ENCODE measurements around the gene RSRP1.

The RSRP1 gene

DNA sequence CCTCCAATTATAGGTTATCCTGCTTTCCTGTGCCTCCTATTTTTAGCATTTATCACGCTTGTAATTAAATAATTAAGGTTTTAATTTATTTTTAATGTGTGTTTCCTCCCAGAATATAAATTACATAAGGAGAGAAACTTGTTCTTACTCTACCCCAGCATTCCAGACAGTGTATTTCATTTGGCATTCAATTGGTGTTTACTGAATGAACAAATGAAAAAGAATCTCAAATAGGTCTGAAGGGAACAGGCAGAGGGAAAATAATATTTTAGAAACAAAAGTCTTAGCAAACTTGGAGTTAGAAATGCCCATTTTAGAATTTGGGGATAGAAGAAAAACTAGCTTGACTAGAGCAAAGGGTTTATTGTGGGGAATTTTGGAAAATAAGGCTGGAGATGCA lies 9.9 kb upstream of the RSRP1 start:
- Histone ChIP-seq H3F3A (ENCODE audit: insufficient read depth) (no peaks in the 10 kb centered on the region), H3K9me2 (replicated peaks; ENCODE audit: insufficient read depth, low read length) (no peaks in the 10 kb centered on the region), H3K27ac (ENCODE audit: low read depth, low read length) (no peak overlapping the region), H4K20me1 (ENCODE audit: low read depth, low read length) (peaks cover 5% of the 10 kb centered on the region; the same call in 1 of the 2 replicates), H3K36me3 (ENCODE audit: low read length) (no peaks in the 10 kb centered on the region), H3K4me2 (ENCODE audit: low read depth, low read length, poor library complexity, severe bottlenecking) (no peak overlapping the region), H3K4me3 (ENCODE audit: insufficient read depth, low read length, poor library complexity, severe bottlenecking) (no peak overlapping the region), H2AFZ (ENCODE audit: low read depth, low read length, severe bottlenecking) (no peak overlapping the region), H3K9ac (ENCODE audit: low read length) (no peak overlapping the region), H3K9me3 (ENCODE audit: insufficient read depth, low read length) (no peaks in the 10 kb centered on the region), H3K27me3 (ENCODE audit: low read length) (no peaks in the 10 kb centered on the region), H3K79me2 (ENCODE audit: insufficient read depth, low read length) (no peaks in the 10 kb centered on the region)
- TF ChIP-seq EZH2phosphoT487 (conservative IDR thresholded peaks at IDR 0.05; ENCODE audit: low read length), result no peak
- TF ChIP-seq, protein P1, sequence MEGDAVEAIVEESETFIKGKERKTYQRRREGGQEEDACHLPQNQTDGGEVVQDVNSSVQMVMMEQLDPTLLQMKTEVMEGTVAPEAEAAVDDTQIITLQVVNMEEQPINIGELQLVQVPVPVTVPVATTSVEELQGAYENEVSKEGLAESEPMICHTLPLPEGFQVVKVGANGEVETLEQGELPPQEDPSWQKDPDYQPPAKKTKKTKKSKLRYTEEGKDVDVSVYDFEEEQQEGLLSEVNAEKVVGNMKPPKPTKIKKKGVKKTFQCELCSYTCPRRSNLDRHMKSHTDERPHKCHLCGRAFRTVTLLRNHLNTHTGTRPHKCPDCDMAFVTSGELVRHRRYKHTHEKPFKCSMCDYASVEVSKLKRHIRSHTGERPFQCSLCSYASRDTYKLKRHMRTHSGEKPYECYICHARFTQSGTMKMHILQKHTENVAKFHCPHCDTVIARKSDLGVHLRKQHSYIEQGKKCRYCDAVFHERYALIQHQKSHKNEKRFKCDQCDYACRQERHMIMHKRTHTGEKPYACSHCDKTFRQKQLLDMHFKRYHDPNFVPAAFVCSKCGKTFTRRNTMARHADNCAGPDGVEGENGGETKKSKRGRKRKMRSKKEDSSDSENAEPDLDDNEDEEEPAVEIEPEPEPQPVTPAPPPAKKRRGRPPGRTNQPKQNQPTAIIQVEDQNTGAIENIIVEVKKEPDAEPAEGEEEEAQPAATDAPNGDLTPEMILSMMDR (IDR thresholded peaks at IDR 0.05; ENCODE audit: insufficient read depth, low read length, poor library complexity, severe bottlenecking), result no peak

DNA sequence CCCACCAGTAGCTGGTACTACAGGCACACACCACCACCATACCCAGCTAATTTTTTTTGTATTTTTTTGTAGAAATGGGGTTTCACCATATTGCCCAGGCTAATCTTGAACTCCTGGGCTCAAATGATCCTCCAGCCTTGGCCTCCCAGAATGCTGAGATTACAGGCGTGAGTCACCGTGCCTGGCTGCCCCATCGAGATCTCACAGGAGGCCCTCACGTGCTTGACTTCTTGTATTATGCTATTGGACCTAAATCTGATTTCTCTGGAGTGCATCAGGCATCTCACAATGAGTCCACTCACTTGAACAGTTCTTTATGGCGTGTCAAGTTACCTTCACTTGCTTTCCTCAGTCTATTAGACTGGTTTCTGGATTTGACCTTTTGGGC lies 9.3 kb upstream of the RSRP1 start:
- Histone ChIP-seq H3F3A (ENCODE audit: insufficient read depth) (no peaks in the 10 kb centered on the region), H3K9ac (ENCODE audit: low read length) (no peak overlapping the region), H3K9me3 (ENCODE audit: insufficient read depth, low read length) (no peaks in the 10 kb centered on the region), H3K4me3 (ENCODE audit: insufficient read depth, low read length, poor library complexity, severe bottlenecking) (no peak overlapping the region), H2AFZ (ENCODE audit: low read depth, low read length, severe bottlenecking) (no peak overlapping the region), H3K4me2 (ENCODE audit: low read depth, low read length, poor library complexity, severe bottlenecking) (no peak overlapping the region), H3K36me3 (ENCODE audit: low read length) (no peaks in the 10 kb centered on the region), H3K79me2 (ENCODE audit: insufficient read depth, low read length) (no peaks in the 10 kb centered on the region), H3K9me2 (replicated peaks; ENCODE audit: insufficient read depth, low read length) (no peaks in the 10 kb centered on the region), H4K20me1 (ENCODE audit: low read depth, low read length) (peaks cover 5% of the 10 kb centered on the region; the same call in 1 of the 2 replicates), H3K27ac (ENCODE audit: low read depth, low read length) (no peak overlapping the region), H3K27me3 (ENCODE audit: low read length) (no peaks in the 10 kb centered on the region)
- TF ChIP-seq, protein P1 (IDR thresholded peaks at IDR 0.05; ENCODE audit: insufficient read depth, low read length, poor library complexity, severe bottlenecking), result no peak
- no peak for TF ChIP-seq EZH2phosphoT487 (conservative IDR thresholded peaks at IDR 0.05; ENCODE audit: low read length)

GRCh38 chr1:25255706-25256577 lies 8.7 kb upstream of the RSRP1 start:
- no peaks in the 10 kb centered on the region for H3K27me3 ChIP-seq (ENCODE audit: low read length)
- no peaks in the 10 kb centered on the region for H3F3A ChIP-seq (ENCODE audit: insufficient read depth)
- no peak overlapping the region for H3K9ac ChIP-seq (ENCODE audit: low read length)
- H4K20me1 ChIP-seq (ENCODE audit: low read depth, low read length), result peaks cover 5% of the 10 kb centered on the region; the same call in 1 of the 2 replicates
- H2AFZ ChIP-seq (ENCODE audit: low read depth, low read length, severe bottlenecking), result no peak overlapping the region
- no peak overlapping the region for H3K4me2 ChIP-seq (ENCODE audit: low read depth, low read length, poor library complexity, severe bottlenecking)
- H3K79me2 ChIP-seq (ENCODE audit: insufficient read depth, low read length), result no peaks in the 10 kb centered on the region
- H3K9me3 ChIP-seq (ENCODE audit: insufficient read depth, low read length), result no peaks in the 10 kb centered on the region
- TF ChIP-seq, protein P1 (IDR thresholded peaks at IDR 0.05; ENCODE audit: insufficient read depth, low read length, poor library complexity, severe bottlenecking), result no peak
- TF ChIP-seq EZH2phosphoT487 (conservative IDR thresholded peaks at IDR 0.05; ENCODE audit: low read length), result no peak
- H3K36me3 ChIP-seq (ENCODE audit: low read length), result no peaks in the 10 kb centered on the region
- no peak overlapping the region for H3K4me3 ChIP-seq (ENCODE audit: insufficient read depth, low read length, poor library complexity, severe bottlenecking)
- no peaks in the 10 kb centered on the region for H3K9me2 ChIP-seq (replicated peaks; ENCODE audit: insufficient read depth, low read length)
- H3K27ac ChIP-seq (ENCODE audit: low read depth, low read length), result no peak overlapping the region
